ENCODE results near the gene UBA52.
"Not testable (repeated sequence)": the region's sequence is repeated elsewhere in the genome, so short reads cannot be mapped to it uniquely, and the experiment has no call there.

UBA52 gene

DNA sequence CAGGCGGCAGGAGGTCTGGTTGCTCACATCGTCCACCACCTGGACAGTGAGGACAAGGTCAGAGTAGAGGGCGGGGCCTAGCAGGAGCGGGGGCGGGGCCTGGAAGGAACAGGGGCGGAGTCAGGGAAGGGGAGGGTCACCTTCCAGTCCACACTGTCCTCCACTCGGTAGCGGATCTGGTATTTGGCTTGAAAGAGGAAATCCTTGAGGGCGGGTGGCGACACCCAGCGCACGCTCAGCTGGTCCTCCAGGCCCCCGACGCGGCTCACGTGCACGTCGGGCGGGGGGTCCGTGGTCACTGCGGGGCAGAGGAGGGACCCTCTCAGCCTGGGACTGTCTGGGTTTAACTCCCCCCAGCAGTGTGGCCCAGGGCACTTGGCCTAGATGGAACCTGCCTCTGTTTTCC is 25.1 kb downstream of the UBA52 start:
- H3K9me3 Mint-ChIP-seq, result no peaks in the 10 kb centered on the region
- H3K4me3 Mint-ChIP-seq, result no peak overlapping the region
- H3K4me1 Mint-ChIP-seq, result peaks cover 51% of the 10 kb centered on the region
- ATAC-seq, result no peak
- H3K27me3 Mint-ChIP-seq, result peaks cover 59% of the 10 kb centered on the region
- no peak overlapping the region for H3K27ac Mint-ChIP-seq
- no peak for DNase-seq

DNA sequence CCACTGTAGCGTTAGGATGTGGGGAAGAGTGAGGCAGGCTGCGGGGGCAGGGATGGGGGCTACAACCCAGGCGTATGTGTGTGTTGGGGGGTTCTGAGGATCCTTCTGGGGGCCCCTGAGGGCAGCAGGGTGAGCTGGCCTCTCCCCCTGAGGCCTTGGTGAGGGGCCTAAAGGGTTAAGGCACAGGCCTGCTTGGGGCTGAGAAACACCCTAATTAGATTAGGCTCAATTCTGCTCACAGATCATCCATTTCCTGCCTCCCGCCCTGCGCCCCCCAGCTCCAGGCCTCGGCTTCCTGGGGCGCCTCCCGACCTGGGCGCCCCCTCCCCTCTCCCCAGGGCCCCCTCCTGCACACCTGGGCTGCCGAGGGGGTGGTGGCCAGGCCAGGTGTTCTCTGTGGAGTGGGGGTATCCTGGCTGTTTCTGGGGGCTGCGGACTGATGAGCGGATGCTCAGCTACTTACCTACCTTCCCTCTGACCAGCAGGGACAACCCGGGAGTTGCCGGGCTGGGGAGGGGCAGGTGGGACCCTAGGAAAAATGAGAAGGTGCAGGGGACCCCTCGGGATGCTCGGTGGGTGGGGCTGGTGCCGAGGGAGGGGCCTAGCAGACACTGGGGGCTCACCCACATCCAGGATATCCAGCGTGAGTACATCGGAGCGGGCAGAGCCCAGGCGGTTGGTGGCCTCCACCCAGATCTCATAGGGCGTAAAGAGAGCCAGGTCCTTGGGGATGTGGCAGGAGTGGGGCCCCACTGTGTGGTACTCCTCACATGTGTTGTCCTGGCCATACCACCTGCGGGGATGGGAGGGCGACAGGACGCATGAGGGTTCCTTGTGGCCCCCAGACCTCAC is 26.4 kb downstream of the UBA52 start:
- Mint-ChIP-seq H3K9me3 (no peaks in the 10 kb centered on the region), H3K27me3 (peaks cover 72% of the 10 kb centered on the region), H3K27ac (no peak overlapping the region), H3K4me1 (peaks cover 49% of the 10 kb centered on the region), H3K4me3 (no peak overlapping the region)
- DNase-seq, result no peak
- no peak for ATAC-seq

GRCh38 chr19:18599485-18599884 is 27.8 kb downstream of the UBA52 start:
- Mint-ChIP-seq H3K27ac (no peak overlapping the region), H3K4me3 (no peak overlapping the region), H3K4me1 (peaks cover 39% of the 10 kb centered on the region), H3K27me3 (peaks cover 83% of the 10 kb centered on the region), H3K9me3 (no peaks in the 10 kb centered on the region)
- ATAC-seq, result no peak
- DNase-seq, result no peak

DNA sequence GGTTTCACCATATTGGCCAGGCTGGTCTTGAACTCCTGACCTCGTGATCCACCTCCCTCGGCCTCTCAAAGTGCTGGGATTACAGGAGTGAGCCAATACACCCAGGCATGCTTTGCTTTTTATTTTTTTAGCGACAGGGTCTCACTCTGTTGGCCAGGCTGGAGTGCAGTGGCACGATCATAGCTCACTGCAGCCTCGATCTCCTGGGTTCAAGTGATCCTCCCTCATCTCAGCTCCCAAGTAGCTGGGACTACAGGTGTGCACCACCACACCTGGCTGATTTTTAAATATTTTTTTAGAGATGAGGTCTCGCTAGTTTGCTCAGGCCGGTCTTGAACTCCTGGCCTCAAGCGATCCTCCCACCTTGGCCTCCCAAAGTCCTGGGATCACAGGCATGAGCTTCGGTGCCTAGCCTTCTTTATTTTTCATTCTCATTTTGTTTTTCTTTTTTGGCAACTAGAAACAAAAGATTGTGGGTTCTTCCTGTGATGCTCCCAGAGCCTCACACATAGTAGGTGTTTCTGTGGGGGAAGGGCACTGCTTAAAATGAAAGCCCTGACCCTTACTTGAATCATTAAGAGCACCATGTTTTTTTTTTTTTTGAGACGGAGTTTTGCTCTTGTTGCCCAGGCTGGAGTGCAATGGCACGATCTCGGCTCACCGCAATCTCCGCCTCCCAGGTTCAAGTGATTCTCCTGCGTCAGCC is 29.2 kb downstream of the UBA52 start:
- Mint-ChIP-seq H3K27me3 (peaks cover 82% of the 10 kb centered on the region), H3K4me1 (peaks cover 26% of the 10 kb centered on the region)
- DNase-seq, ATAC-seq, H3K9me3 Mint-ChIP-seq, H3K4me3 Mint-ChIP-seq, H3K27ac Mint-ChIP-seq: not testable (repeated sequence)

DNA sequence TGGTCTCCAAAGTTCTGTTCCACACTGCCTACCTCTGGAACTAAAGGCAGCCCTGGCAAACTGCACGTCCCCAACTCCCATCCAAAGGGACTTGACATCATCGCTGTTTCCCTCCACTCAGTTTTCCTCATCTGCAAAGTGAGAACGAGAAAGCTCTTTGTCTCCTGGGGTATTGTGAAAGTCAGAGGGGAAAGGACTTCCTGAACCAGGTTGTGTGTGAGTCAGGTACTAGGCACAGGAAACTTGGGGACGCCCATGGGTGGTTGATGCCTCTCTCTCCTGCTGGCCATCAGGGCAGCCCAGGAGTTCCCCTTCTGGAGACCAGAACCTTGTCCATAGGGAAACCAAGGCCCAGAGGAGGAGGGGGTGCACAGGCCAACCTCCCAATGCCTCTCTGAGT is 30.2 kb downstream of the UBA52 start:
- peaks cover 73% of the 10 kb centered on the region for H3K27me3 Mint-ChIP-seq
- H3K9me3 Mint-ChIP-seq, result no peaks in the 10 kb centered on the region
- H3K4me3 Mint-ChIP-seq, result no peak overlapping the region
- peaks cover 15% of the 10 kb centered on the region for H3K4me1 Mint-ChIP-seq
- ATAC-seq (no peak), DNase-seq (no peak)
- no peak overlapping the region for H3K27ac Mint-ChIP-seq

DNA sequence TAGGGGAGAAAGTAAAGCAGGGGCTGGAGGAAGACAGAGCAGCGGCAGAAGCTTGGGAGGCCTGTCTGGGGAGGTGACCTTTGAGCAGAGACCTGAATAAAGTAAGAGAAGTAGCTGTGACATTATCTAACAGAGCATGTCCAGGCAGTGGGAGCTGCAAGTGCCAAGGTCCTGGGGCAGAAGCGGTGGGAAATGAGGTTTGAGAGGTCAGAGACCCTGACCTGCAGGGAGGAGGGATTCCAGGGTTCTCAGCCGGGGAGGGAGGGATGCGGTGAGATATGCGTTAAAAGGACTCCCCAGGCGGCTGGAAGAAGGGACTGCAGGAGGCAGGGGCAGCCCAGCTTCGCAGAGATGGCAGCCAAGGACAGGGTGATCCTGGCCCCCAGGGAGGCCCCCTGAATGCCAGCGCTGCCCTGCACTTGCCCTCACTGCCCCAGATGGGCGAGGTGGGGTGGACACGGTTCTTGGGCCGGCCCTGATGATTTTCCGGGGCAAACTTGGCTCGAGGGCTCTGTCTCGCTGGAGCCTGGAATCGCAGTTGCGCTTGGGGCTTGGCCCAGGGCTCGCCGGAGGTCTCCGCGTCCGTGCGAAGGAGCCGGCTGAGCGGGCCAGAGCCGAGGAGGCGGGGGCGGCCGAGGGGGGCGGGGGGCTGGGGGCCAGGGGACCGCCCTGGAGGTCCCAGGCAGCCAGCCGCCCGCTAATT is 31.7 kb downstream of the UBA52 start:
- Mint-ChIP-seq H3K4me1 (peaks cover 19% of the 10 kb centered on the region), H3K9me3 (no peaks in the 10 kb centered on the region), H3K27ac (no peak overlapping the region), H3K27me3 (peaks cover 79% of the 10 kb centered on the region), H3K4me3 (no peak overlapping the region)
- ATAC-seq (peak; percentile 72), DNase-seq (no peak)

GRCh38 chr19:18603958-18604819 is 32.5 kb downstream of the UBA52 start:
- Mint-ChIP-seq H3K4me1 (peaks cover 19% of the 10 kb centered on the region), H3K9me3 (no peaks in the 10 kb centered on the region), H3K27ac (no peak overlapping the region), H3K27me3 (peaks cover 79% of the 10 kb centered on the region), H3K4me3 (no peak overlapping the region)
- DNase-seq (no peak), ATAC-seq (peak; percentile 33)

DNA sequence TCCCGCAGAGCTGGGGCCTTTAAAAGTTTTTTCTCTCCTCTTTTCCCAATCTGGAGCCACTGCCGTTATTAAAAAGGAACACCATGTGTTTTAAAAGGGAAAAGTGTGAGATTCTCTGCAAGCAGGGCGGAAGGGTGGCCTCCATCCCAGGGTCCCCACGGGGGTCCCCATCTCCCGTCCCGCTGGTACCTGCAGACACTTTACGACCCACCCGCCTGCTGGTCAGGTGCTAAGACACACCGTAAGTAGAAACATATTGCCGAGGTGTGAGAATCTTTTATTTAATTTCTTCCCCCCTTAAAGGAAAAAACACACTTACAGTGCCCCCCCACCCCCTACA is 33.1 kb downstream of the UBA52 start:
- H3K9me3 Mint-ChIP-seq, result no peaks in the 10 kb centered on the region
- no peak overlapping the region for H3K4me3 Mint-ChIP-seq
- peaks cover 79% of the 10 kb centered on the region for H3K27me3 Mint-ChIP-seq

DNA sequence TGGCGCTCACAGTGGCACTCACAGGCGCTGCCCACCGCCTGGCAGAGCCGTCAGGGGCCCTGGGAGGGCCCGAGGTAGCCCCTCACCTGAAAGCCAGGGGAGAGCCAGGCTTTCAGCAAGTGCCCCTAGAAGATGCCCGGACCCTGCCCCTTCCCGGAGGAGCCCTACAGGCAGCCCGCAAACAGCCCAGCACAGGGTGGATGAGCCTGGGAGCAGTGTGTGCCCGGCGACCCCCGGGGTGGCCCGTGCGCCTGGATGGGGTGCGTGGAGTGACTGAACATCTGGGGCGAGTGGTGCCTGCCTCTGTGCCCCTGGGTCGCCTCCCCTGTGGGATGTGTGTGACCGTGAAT is 33.5 kb downstream of the UBA52 start:
- H3K4me3 Mint-ChIP-seq, result no peak overlapping the region
- H3K27ac Mint-ChIP-seq, result no peak overlapping the region
- H3K4me1 Mint-ChIP-seq, result peaks cover 19% of the 10 kb centered on the region
- peaks cover 80% of the 10 kb centered on the region for H3K27me3 Mint-ChIP-seq
- H3K9me3 Mint-ChIP-seq, result no peaks in the 10 kb centered on the region
- ATAC-seq, result peak; percentile 13
- no peak for DNase-seq

More for the DNA sequence above, 33.1 kb downstream of the UBA52 start:
- Mint-ChIP-seq H3K27ac (no peak overlapping the region), H3K4me1 (peaks cover 19% of the 10 kb centered on the region)
- ATAC-seq, result no peak
- DNase-seq, result no peak

DNA sequence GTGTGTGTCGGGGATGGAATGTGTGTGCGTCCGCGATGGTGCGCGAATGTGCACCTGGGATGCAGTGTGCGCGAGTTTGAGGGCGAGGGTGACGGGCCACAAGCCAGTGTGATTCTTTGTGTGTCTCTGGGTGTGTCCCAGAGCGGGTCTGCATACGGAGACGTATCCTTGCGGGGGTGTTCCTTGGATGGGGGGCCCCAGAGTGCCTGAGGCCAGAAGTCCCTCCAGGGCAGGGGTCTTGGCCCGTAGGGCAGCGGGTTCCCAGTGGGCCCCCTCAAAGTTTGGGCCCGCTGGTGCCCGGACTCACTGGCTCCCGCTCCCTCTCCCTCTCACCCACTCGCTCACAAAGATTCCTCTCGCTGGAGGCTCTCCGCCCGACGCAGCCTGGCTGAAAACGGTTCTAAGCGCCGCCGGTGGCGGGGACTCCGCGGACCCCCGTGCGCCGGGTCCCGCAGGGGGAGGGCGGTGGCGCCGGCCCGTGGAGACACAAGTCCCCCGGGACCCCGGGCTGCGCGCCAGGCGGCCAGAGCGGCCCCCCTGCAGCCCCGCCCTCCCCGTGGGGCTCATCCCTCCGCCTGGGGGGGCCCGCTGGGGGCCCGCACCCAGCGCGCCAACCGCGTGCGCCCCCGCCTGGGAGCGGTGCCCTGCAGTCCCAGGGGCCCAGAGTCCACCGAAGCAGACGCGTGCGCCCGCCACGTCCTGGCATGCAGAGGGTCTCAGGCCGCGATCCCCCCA is 34.1 kb downstream of the UBA52 start:
- DNase-seq, result no peak
- Mint-ChIP-seq H3K27me3 (peaks cover 85% of the 10 kb centered on the region), H3K4me1 (peaks cover 19% of the 10 kb centered on the region), H3K27ac (no peak overlapping the region), H3K9me3 (no peaks in the 10 kb centered on the region), H3K4me3 (no peak overlapping the region)
- ATAC-seq, result no peak

DNA sequence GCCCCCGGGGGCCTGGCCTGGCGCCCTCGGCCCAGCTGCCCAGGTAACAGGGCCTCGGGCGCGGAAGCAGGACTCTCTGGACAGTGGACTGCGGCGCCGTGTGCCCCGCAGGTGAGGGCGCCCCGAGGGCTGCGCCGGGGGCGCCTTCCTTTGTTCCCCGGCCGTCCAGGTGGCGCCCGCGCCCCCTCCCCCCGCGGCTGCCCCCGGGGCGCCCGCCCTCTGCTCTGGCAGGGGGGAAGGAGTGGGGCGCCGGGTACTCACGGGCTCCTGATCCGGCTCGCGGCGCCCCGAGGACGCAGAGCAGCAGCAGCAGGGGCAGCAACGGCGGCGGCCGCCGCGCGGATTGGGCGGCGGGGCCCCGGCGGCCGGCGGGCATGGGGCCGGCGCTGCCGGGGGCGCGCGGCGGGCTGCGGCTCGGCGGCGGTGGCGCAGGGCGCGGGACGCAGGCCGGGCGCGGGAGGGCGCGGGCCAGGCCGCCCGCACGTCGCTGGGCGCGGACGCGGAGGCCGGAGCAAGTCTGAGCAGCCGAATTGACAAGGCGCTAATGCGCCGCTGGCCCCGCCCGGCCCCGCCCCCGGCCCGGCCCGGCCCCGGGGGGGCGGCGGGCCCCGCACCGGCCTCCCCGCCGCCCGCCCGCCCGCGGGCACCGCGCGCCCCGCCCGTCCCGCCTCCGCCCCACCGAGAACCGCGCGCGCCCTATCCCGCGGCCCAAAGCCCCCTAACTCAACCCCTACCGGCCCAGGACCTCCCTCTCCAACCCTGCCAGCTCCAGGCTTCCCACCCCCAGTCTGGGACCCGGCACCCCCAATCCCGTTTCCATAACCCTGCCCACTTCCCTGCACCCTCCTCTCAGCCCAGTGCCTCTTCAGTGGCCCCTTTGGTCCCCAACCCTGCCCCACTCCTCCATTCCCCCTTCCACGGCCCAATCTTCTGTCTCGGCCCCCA is 34.9 kb downstream of the UBA52 start, which contains the start of gene CRLF1:
CRLF1 (minus strand) TSS at position 519 of the 945 bp plus-strand sequence; CDS start at position 376, 143 bp downstream.
- H3K4me3 Mint-ChIP-seq, result no peak within 1 kb of the TSS
- peaks cover 88% of the 10 kb centered on the region for H3K27me3 Mint-ChIP-seq
- DNase-seq (no peak), ATAC-seq (no peak)
- no peak within 1 kb of the TSS for H3K27ac Mint-ChIP-seq
- H3K9me3 Mint-ChIP-seq, result no peaks in the 10 kb centered on the region
- peaks cover 25% of the 10 kb centered on the region for H3K4me1 Mint-ChIP-seq

- ATAC-seq (no peak), DNase-seq (no peak)
- peaks cover 88% of the 10 kb centered on the region for H3K27me3 Mint-ChIP-seq
- no peak overlapping the region for H3K27ac Mint-ChIP-seq
- no peaks in the 10 kb centered on the region for H3K9me3 Mint-ChIP-seq
- peaks cover 33% of the 10 kb centered on the region for H3K4me1 Mint-ChIP-seq
- peak overlapping the region in 1 of 2 donors; percentile 23 for H3K4me3 Mint-ChIP-seq
Measured at GRCh38 chr19:18607226-18608101, 35.8 kb downstream of the UBA52 start.
